ENCODE measurements around the gene ALX3.

Gene ALX3

GRCh38 chr1:110091791-110092190 is 21.3 kb upstream of the ALX3 start:
- no peak for DNase-seq (ENCODE audit: insufficient read length, low spot score)
- no peak for TF ChIP-seq POU2F2 (IDR thresholded peaks at IDR 0.05; ENCODE audit: low read depth, low read length)
- no peak for TF ChIP-seq POLR2A (IDR thresholded peaks at IDR 0.05; ENCODE audit: low read depth, low read length)
- no peak for TF ChIP-seq TAF1 (IDR thresholded peaks at IDR 0.05; ENCODE audit: low read depth, low read length)
- no peak for TF ChIP-seq POLR2AphosphoS5 (IDR thresholded peaks at IDR 0.05; ENCODE audit: low read depth, low read length)
- TF ChIP-seq PAX5 (IDR thresholded peaks at IDR 0.05; ENCODE audit: insufficient read depth, low read length, severe bottlenecking): no peak
- no peak for TF ChIP-seq SPI1 (IDR thresholded peaks at IDR 0.05; ENCODE audit: low read depth, low read length)
- no peak for FAIRE-seq

GRCh38 chr1:110091381-110091780 is 20.9 kb upstream of the ALX3 start:
- TF ChIP-seq SPI1 (IDR thresholded peaks at IDR 0.05; ENCODE audit: low read depth, low read length): no peak
- TF ChIP-seq POLR2A (IDR thresholded peaks at IDR 0.05; ENCODE audit: low read depth, low read length): no peak
- no peak for TF ChIP-seq POLR2AphosphoS5 (IDR thresholded peaks at IDR 0.05; ENCODE audit: low read depth, low read length)
- TF ChIP-seq POU2F2 (IDR thresholded peaks at IDR 0.05; ENCODE audit: low read depth, low read length): no peak
- TF ChIP-seq PAX5 (IDR thresholded peaks at IDR 0.05; ENCODE audit: insufficient read depth, low read length, severe bottlenecking): no peak
- no peak for TF ChIP-seq TAF1 (IDR thresholded peaks at IDR 0.05; ENCODE audit: low read depth, low read length)
- DNase-seq (ENCODE audit: insufficient read length, low spot score) (no peak), FAIRE-seq (no peak)

DNA sequence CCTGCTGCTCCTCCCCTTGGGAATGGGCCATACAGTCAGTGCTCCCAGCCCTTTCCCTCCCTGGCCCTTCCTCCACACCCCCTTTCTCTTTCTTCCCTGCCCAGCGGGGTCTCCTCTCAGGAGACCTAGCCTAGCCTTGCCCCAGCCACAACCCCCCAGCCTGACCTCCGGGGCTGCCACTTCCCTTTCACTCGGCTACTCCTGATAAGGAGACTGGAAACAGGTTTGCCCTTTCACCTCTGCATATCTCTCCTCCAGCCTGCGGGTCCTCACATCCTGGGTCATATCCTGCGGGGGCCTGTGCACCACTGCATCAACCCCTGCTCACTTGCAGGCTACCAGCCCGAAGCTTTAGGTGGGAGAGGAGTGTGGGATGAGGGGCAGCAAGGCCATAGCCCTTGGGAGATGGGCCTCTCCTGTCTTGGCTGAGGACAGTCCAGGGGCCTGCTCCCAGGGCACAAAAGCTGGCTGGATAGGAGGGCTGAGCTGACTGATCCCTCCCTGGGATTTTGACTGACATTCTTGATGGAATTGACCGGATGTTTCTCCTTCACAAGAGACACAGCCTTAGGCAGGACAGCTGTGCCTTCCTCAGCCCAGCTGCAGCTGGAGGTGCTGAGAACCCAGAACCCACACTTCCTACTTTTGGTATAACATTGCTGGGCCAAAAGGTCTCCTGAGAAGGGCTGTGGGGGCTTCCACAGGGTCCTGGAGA is 19.2 kb upstream of the ALX3 start:
- FAIRE-seq (no peak), DNase-seq (ENCODE audit: insufficient read length, low spot score) (no peak)
- TF ChIP-seq TAF1 (IDR thresholded peaks at IDR 0.05; ENCODE audit: low read depth, low read length) (no peak), POLR2A (IDR thresholded peaks at IDR 0.05; ENCODE audit: low read depth, low read length) (no peak), SPI1 (IDR thresholded peaks at IDR 0.05; ENCODE audit: low read depth, low read length) (no peak), PAX5 (IDR thresholded peaks at IDR 0.05; ENCODE audit: insufficient read depth, low read length, severe bottlenecking) (no peak), POU2F2 (IDR thresholded peaks at IDR 0.05; ENCODE audit: low read depth, low read length) (no peak), POLR2AphosphoS5 (IDR thresholded peaks at IDR 0.05; ENCODE audit: low read depth, low read length) (no peak)

DNA sequence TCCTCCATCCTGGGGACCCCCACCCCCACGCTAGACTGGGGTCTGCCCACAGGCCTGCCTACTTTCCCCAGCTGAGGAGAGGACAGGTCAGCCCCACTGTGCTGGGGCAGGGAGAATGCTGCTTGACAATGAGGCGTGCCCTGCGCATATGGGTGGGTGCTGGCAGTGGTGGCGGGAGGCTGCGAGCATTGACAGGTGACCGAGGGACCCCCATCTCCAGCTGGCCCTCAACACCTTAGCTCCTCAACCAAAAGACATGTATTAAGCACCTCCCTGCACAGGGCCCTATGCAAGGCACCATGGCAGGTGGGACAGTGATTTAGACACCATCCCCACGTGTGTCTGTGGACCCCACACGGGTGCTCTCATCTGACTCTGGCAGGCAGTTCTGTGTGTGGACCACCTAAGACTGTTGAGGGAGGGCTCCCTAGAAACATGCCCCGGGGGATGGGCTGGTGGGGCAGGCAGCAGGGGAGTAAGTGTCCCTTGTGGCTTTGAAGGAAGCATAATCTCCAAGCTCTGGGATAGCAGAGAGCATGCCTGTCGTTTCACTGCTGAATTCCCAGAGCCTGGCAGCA is 18.4 kb upstream of the ALX3 start:
- no peak for FAIRE-seq
- TF ChIP-seq POLR2A (IDR thresholded peaks at IDR 0.05; ENCODE audit: low read depth, low read length) (no peak), POU2F2 (IDR thresholded peaks at IDR 0.05; ENCODE audit: low read depth, low read length) (no peak), PAX5 (IDR thresholded peaks at IDR 0.05; ENCODE audit: insufficient read depth, low read length, severe bottlenecking) (no peak), TAF1 (IDR thresholded peaks at IDR 0.05; ENCODE audit: low read depth, low read length) (no peak), SPI1 (IDR thresholded peaks at IDR 0.05; ENCODE audit: low read depth, low read length) (no peak), POLR2AphosphoS5 (IDR thresholded peaks at IDR 0.05; ENCODE audit: low read depth, low read length) (no peak)

GRCh38 chr1:110087812-110088738 is 17.6 kb upstream of the ALX3 start:
- DNase-seq (ENCODE audit: insufficient read length, low spot score) (peak; percentile 48), FAIRE-seq (no peak)
- TF ChIP-seq POLR2A (IDR thresholded peaks at IDR 0.05; ENCODE audit: low read depth, low read length) (no peak), PAX5 (IDR thresholded peaks at IDR 0.05; ENCODE audit: insufficient read depth, low read length, severe bottlenecking) (no peak), POLR2AphosphoS5 (IDR thresholded peaks at IDR 0.05; ENCODE audit: low read depth, low read length) (no peak), POU2F2 (IDR thresholded peaks at IDR 0.05; ENCODE audit: low read depth, low read length) (no peak), SPI1 (IDR thresholded peaks at IDR 0.05; ENCODE audit: low read depth, low read length) (no peak), TAF1 (IDR thresholded peaks at IDR 0.05; ENCODE audit: low read depth, low read length) (no peak)

More for the DNA sequence above, 18.4 kb upstream of the ALX3 start:
- DNase-seq (ENCODE audit: insufficient read length, low spot score): no peak

DNA sequence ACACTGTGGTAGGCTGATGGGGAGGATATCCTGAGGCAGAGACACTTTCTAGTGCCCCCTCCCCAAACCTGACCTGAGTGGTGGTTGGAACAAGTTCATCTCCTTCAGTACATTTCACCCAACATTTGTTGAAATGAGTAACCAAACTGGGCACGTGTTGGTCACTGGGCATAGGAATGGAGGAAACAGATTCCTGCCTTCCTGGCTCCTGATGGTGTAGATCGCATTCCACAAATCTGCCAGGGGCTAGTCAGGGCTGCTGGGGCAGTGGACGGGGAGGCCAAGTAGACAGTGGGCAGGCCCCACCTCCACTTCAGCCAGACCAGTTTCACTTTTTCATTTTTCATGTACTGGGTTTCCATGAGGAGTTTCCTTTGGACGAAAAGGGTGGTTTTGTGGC is 16.5 kb upstream of the ALX3 start:
- no peak for DNase-seq (ENCODE audit: insufficient read length, low spot score)
- no peak for FAIRE-seq
- TF ChIP-seq PAX5 (IDR thresholded peaks at IDR 0.05; ENCODE audit: insufficient read depth, low read length, severe bottlenecking): no peak
- no peak for TF ChIP-seq POLR2AphosphoS5 (IDR thresholded peaks at IDR 0.05; ENCODE audit: low read depth, low read length)
- TF ChIP-seq TAF1 (IDR thresholded peaks at IDR 0.05; ENCODE audit: low read depth, low read length): no peak
- TF ChIP-seq SPI1 (IDR thresholded peaks at IDR 0.05; ENCODE audit: low read depth, low read length): no peak
- TF ChIP-seq POU2F2 (IDR thresholded peaks at IDR 0.05; ENCODE audit: low read depth, low read length): no peak
- TF ChIP-seq POLR2A (IDR thresholded peaks at IDR 0.05; ENCODE audit: low read depth, low read length): no peak

- FAIRE-seq: no peak
- TF ChIP-seq PAX5 (IDR thresholded peaks at IDR 0.05; ENCODE audit: insufficient read depth, low read length, severe bottlenecking): no peak
- TF ChIP-seq SPI1 (IDR thresholded peaks at IDR 0.05; ENCODE audit: low read depth, low read length): no peak
- no peak for TF ChIP-seq POLR2AphosphoS5 (IDR thresholded peaks at IDR 0.05; ENCODE audit: low read depth, low read length)
- no peak for TF ChIP-seq TAF1 (IDR thresholded peaks at IDR 0.05; ENCODE audit: low read depth, low read length)
- no peak for TF ChIP-seq POU2F2 (IDR thresholded peaks at IDR 0.05; ENCODE audit: low read depth, low read length)
- no peak for TF ChIP-seq POLR2A (IDR thresholded peaks at IDR 0.05; ENCODE audit: low read depth, low read length)
These were observed 15.2 kb upstream of the ALX3 start for GRCh38 chr1:110085671-110086070.

GRCh38 chr1:110084227-110085078 is 14.0 kb upstream of the ALX3 start:
- DNase-seq (ENCODE audit: insufficient read length, low spot score): peak; percentile 49
- peak; percentile 31; the same call in 1 of the 2 replicates for TF ChIP-seq POLR2A (IDR thresholded peaks at IDR 0.05; ENCODE audit: low read depth, low read length)
- no peak for TF ChIP-seq PAX5 (IDR thresholded peaks at IDR 0.05; ENCODE audit: insufficient read depth, low read length, severe bottlenecking)
- TF ChIP-seq TAF1 (IDR thresholded peaks at IDR 0.05; ENCODE audit: low read depth, low read length): no peak
- peak; percentile 31 for FAIRE-seq

More at GRCh38 chr1:110085671-110086070, 15.2 kb upstream of the ALX3 start:
- no peak for DNase-seq (ENCODE audit: insufficient read length, low spot score)
